Stimulated activated naive CD4-positive, alpha-beta T cell treated with Interleukin-2 at 50 U/mL for 16 hours (primary cell): ENCODE data around the gene ELOVL6.
"Not testable (repeated sequence)": the region's sequence is repeated elsewhere in the genome, so short reads cannot be mapped to it uniquely, and the experiment has no call there.

Experiments used
- DNase-seq: peaks from one replicate; lab custom pipeline; 2025; lab: John Stamatoyannopoulos, UW

Gene ELOVL6

DNA sequence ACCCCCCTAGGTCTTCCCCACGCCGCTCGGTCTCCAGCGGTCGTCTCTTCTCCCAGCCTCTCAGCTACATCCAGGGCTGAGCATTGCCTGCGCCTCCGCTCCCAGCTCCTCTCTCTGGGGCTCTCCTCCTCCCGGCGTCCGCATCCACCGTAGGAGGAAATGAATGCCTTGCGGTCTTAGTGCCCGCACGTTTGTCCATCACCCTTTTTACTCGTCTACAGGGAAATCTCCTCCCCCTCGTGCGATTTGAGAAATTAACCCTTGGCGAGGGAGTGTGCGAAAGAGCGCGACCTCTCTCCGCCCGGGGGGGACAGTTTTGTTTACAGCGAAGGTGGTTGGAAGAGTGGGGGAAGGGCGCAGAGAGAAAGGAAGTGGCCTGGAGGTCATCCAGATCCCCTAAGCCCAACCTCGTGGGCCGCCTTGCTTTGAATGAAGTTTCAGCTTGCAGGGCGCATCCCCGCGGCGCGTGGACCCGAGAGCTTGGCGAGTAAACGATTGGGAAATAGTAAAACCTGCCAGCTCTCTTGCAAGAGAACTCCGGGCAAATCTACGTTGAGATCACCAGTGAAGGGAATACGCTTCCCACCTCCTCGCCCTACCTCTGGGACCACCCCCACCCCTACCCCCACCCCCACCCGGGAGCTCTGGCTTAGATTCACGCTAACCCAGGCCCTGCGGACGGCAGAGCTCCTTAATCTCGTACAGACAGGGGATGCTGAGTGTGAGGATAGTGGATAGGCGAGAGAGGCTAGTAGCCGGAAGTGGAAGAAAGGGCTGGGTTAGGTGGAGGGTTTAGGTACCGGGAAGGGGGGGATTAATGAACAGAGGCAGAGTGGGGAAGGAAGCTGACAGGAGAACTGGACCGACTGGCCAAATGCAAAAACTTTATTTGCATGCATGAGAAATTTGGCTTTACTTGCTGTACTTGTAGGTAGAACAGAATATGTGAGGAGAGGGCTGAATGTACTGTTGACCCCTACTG, at the start of gene ELOVL6:
TSS of gene ELOVL6 (minus strand) at position 181 of the 982 bp plus-strand sequence. CDS start 280 bp downstream, outside the sequence.
- peak; percentile 21 for DNase-seq

DNA sequence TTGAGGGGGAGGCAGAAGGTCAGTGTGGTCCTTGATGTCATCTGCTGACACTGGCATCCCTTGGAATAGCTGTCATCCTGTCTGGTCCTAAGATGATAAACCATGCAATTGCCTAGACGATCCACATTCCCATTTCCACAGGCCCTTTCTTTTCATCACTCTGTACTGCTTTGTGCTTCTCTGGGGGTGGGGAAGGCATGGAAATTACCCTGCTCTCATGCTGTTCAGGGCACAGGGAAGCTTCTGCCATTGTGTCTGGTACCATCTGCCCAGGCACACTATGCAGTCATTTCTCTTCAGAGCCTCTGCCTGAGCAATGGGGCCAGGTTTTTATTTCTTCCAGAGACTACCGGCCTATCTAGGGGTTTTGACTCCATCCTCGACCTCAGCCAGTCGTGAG, 49.7 kb upstream of the ELOVL6 start:
- no peak for DNase-seq

DNA sequence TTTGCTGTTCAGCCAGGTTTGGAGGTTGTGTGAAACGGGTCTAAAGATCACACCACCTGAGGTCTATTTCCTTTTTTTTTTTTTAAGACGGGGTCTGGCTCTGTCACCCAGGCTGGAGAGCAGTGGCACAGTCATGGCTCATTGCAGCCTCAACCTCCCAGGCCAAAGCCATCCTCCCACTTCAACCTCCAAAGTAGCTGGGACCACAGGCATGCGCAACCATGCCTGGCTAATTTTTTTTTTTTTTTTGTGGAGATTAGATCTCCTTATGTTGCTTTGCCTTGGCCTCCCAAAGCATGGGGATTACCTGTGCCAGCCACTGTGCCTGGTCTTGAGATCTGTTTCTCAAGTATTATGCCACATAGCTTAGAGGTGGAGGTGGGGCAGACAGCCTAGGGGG, 49.2 kb upstream of the ELOVL6 start:
- no peak for DNase-seq

GRCh38 chr4:110245577-110245976, 47.2 kb upstream of the ELOVL6 start:
- DNase-seq: no peak

GRCh38 chr4:110236324-110236723, 37.9 kb upstream of the ELOVL6 start:
- DNase-seq: no peak

GRCh38 chr4:110233581-110233980, 35.2 kb upstream of the ELOVL6 start:
- DNase-seq: not testable (repeated sequence)

- DNase-seq: no peak
These were observed 33.5 kb upstream of the ELOVL6 start for GRCh38 chr4:110231869-110232268.

DNA sequence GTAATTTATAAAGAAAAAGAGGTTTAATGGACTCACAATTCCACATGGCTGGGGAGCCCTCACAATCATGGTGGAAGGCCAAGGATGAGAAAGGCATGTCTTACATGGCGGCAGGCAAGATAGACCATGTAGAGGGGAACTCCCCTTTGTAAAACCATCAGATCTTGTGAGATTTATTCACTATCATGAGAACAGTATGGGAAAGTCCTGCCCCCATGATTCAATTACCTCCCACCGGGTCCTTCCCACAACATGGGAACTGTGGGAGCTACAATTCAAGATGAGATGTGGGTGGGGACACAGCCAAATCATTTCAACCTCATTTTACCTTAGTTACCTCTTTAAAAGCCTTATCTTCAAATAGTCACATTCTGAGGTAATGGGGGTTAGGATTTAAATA, 30.9 kb upstream of the ELOVL6 start:
- DNase-seq: no peak

GRCh38 chr4:110224812-110225211, 26.4 kb upstream of the ELOVL6 start:
- DNase-seq: no peak

DNA sequence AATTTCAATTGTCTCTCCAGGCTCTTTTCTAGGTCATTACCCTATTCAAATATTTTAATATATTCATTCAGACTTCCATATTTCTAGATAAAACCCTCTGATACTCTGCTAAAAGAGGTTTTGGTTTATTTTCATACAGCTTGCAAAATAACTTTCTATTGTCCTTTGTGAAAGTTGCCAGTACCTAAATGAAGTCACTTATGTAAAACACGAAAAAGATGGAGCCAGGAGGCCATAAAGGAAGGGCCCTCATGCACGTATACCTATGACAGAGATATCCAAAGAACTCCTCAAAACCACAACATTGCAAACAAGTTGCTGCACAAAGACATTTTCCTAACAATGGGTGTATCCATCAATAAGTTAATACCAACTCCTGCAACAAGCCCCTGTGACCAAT, 25.7 kb upstream of the ELOVL6 start:
- DNase-seq: no peak

GRCh38 chr4:110218935-110219334, 20.5 kb upstream of the ELOVL6 start:
- not testable (repeated sequence) for DNase-seq

DNA sequence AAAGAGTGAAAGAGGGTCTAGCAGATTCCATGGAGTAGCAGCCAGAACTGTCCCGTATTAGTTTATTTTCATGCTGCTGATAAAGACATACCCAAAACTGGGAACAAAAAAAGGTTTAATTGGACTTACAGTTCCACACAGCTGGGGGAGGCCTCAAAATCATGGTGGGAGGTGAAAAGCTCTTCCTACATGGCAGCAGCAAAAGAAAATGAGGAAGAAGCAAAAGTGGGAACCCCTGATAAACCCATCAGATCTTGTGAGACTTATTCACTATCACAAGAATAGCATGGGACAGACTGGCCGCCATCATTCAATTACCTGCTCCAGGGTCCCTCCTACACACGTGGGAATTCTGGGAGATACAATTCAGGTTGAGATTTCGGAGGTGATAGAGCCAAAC, 18.8 kb upstream of the ELOVL6 start:
- DNase-seq: not testable (repeated sequence)

- no peak for DNase-seq
These were observed 17.7 kb upstream of the ELOVL6 start for GRCh38 chr4:110216129-110216528.

GRCh38 chr4:110211770-110212061, 13.3 kb upstream of the ELOVL6 start:
- no peak for DNase-seq

- no peak for DNase-seq
These were observed 12.8 kb upstream of the ELOVL6 start for GRCh38 chr4:110211007-110211769.

DNA sequence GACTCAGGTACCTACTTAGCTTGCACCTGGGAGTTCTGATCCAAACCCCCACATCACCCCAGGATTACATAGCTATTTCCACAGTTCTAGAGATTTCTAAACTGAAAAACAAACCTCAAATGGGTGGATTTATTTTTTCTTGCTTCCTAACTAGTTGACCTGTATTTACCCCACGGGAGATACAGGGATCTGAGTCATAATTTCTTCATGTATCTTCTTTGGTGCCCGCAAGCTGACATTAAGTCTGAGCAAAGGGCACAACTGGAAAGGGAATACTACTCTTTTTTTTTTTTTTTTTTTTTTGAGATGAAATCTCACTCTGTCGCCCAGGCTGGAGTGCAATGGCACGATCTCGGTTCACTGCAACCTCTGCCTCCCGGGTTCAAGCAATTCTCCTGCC, 10.0 kb upstream of the ELOVL6 start:
- DNase-seq: no peak

DNA sequence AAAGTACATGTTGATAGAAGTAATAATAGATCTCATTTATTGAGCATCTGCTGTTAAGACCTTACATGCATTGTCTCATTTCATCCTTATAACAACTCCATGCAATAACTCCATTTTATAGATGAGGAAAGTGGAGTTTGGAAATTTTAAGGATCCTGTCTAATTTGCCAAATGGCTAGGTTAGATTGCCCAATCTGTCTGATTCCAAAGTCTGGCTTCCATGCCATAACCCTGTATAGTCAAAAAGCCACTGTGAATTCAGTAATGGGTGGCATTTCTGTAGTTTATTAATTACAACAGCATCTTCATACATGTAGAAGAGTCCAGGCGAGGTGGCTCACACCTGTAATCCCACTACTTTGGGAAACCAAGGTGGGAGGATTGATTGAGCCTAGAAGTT, 8.8 kb upstream of the ELOVL6 start:
- DNase-seq: no peak

DNA sequence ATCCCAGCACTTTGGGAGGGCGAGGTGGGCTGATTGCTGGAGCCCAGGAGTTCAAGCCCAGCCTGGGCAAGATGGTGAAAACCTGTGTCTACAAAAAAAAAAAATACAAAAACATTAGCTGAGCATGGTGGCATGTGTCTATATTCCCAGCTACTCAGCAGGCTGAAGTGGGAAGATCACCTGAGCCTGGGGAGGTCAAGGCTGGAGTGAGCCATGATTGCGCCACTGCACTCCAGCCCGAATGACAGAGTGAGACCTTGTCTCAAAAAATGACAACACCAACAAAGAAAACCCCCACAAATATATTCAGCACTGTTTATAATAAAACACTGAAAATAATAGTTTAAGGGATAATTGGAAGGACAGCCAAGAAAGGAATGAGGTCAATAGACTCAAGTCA, 3.6 kb upstream of the ELOVL6 start:
- DNase-seq: no peak

- DNase-seq: no peak
These were observed 3.1 kb upstream of the ELOVL6 start for GRCh38 chr4:110201502-110201901.

DNA sequence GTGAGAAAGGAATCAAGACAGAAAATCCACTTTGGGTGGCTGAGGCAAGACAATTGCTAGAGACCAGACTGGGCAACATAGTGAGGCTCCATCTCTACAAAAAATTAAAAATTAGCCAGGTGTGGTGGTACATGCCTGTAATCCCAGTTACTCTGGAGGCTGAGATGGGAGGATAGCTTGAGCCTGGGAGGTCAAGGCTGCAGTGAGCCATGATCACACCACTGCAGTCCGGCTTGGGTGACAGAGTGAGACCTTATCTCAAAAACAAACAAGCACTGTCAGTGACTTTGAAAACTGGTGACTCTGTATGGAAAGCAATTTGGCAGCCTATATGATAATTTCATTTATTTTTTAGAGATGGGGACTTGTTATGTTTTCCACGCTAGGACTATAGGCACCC, 2.3 kb upstream of the ELOVL6 start:
- DNase-seq: no peak

GRCh38 chr4:110198049-110198434, 373 bp downstream of the ELOVL6 start:
- no peak for DNase-seq

DNA sequence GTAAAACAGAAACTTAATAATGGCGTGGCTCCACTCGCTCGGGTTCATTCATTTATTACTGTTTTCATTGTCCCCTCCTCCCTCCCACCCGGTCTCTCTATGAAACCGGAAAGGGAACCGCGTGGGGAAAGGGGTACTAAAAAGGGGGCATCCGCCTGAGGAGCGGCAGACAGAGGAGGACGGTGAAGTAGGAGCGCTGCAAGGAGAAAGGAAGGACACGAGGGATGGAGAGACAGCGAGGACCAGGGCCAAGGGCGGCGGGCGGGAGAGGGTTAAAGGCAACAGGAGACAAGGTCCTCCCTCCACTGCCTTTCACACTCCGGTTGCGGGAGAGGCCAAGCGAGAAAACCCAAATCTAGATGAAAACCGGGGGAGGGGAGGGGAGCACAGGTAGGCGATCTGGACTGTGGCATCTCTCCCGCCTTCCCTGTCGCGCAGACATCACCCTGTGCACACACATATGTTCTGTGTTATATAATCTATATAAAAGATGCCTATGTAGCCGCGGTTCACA, 829 bp downstream of the ELOVL6 start:
- peak; percentile 49 for DNase-seq
